KMS-11 (cell line): Measurements from ENCODE around the gene MTUS2.

ENCODE experiments used
- H2AFZ ChIP-seq: fragments of 200-600 bp; sonication (generic); 2 replicates; pipeline ENCODE4 v1.6.1; 2016; ENCODE audit warnings: antibody characterized with exemption, mixed run types, low read depth
- H3K27ac ChIP-seq: fragments of 200-600 bp; sonication (generic); 2 replicates; pipeline ENCODE4 v1.6.1; 2016; ENCODE audit warnings: mild to moderate bottlenecking, mixed run types
- H3K27me3 ChIP-seq: fragments of 200-600 bp; sonication (generic); 2 replicates; pipeline ENCODE4 v1.6.1; 2017; ENCODE audit warnings: mild to moderate bottlenecking, low read depth, mixed run types, moderate library complexity; ENCODE audit not compliant: insufficient read depth
- H3K36me3 ChIP-seq: fragments of 200-600 bp; sonication (generic); 2 replicates; pipeline ENCODE4 v1.6.1; 2017; ENCODE audit warnings: mild to moderate bottlenecking, mixed run types; ENCODE audit not compliant: insufficient read depth
- H3K4me1 ChIP-seq: fragments of 200-600 bp; sonication (generic); 2 replicates; pipeline ENCODE4 v1.6.1; 2016; ENCODE audit warnings: mild to moderate bottlenecking, low read depth, mixed run types; ENCODE audit not compliant: poor library complexity, severe bottlenecking
- H3K4me2 ChIP-seq: fragments of 200-600 bp; sonication (generic); 2 replicates; pipeline ENCODE4 v1.7.0; 2016; ENCODE audit warnings: mild to moderate bottlenecking, mixed run types
- H3K4me3 ChIP-seq: fragments of 200-600 bp; sonication (generic); IDR thresholded peaks from 2 replicates; pipeline ENCODE4 v1.6.1; 2017; ENCODE audit warnings: low read depth, low read length, mixed read lengths; ENCODE audit not compliant: insufficient read depth
- H3K79me2 ChIP-seq: fragments of 200-600 bp; sonication (generic); 2 replicates; pipeline ENCODE4 v1.6.1; 2016; ENCODE audit warnings: low read depth, mixed run types; ENCODE audit not compliant: insufficient read depth
- H3K9ac ChIP-seq: fragments of 200-600 bp; sonication (generic); 2 replicates; pipeline ENCODE4 v1.6.1; 2016; ENCODE audit warnings: mild to moderate bottlenecking, mixed run types
- H4K20me1 ChIP-seq: fragments of 200-600 bp; sonication (generic); 2 replicates; pipeline ENCODE4 v1.6.1; 2016; ENCODE audit warnings: mild to moderate bottlenecking, mixed run types; ENCODE audit not compliant: insufficient read depth
- CTCF ChIP-seq: fragments of 200-600 bp; sonication (generic); conservative IDR thresholded peaks from 2 replicates; pipeline ENCODE4 v1.6.1; 2017; ENCODE audit warnings: low read depth, mild to moderate bottlenecking, antibody characterized with exemption, low read length, moderate library complexity, mixed read lengths

MTUS2 gene

GRCh38 chr13:29527916-29528315 lies 707.8 kb downstream of the MTUS2 start:
- H2AFZ ChIP-seq = no peak overlapping the region
- H3K27ac ChIP-seq = no peak overlapping the region
- no peaks in the 10 kb centered on the region for H3K27me3 ChIP-seq
- H4K20me1 ChIP-seq = no peaks in the 10 kb centered on the region
- H3K79me2 ChIP-seq = no peaks in the 10 kb centered on the region
- no peaks in the 10 kb centered on the region for H3K4me1 ChIP-seq
- H3K36me3 ChIP-seq = no peaks in the 10 kb centered on the region
- no peak overlapping the region for H3K4me3 ChIP-seq
- no peak overlapping the region for H3K9ac ChIP-seq
- H3K4me2 ChIP-seq = no peak overlapping the region
- TF ChIP-seq CTCF = no peak

- no peak overlapping the region for H3K9ac ChIP-seq
- no peaks in the 10 kb centered on the region for H3K4me1 ChIP-seq
- H3K4me3 ChIP-seq = no peak overlapping the region
- TF ChIP-seq CTCF = no peak
- no peak overlapping the region for H2AFZ ChIP-seq
- no peaks in the 10 kb centered on the region for H3K79me2 ChIP-seq
- no peaks in the 10 kb centered on the region for H3K36me3 ChIP-seq
- H3K27ac ChIP-seq = no peak overlapping the region
- H3K4me2 ChIP-seq = no peak overlapping the region
- no peaks in the 10 kb centered on the region for H3K27me3 ChIP-seq
- no peaks in the 10 kb centered on the region for H4K20me1 ChIP-seq
These were observed 709.6 kb downstream of the MTUS2 start for GRCh38 chr13:29529754-29530153.

DNA sequence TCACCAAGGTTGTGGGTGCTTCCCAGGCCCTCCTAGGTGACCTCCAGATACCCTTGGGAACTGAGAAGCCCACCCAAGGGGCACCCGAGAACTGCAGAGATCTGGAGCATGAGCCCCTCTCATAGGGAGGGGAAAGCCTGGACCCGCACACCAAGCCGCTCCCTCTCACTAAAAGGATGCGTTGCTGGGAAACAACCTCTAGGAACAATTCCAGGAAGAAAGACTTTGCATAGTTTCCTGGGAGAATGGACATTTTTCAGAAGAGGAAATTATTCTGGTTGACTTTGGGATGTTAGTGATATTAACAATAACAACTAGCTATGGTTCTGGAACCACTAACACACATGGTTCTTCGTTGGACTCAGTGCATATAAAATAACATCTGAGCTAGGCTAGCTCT lies 710.8 kb downstream of the MTUS2 start:
- Histone ChIP-seq H3K36me3 (no peaks in the 10 kb centered on the region), H4K20me1 (no peaks in the 10 kb centered on the region), H3K4me1 (no peaks in the 10 kb centered on the region)

GRCh38 chr13:29532116-29532515 lies 712.0 kb downstream of the MTUS2 start:
- Histone ChIP-seq H3K79me2 (no peaks in the 10 kb centered on the region), H3K4me1 (no peaks in the 10 kb centered on the region), H3K27me3 (no peaks in the 10 kb centered on the region), H3K36me3 (no peaks in the 10 kb centered on the region), H3K4me2 (no peak overlapping the region), H4K20me1 (no peaks in the 10 kb centered on the region), H3K4me3 (no peak overlapping the region), H3K9ac (no peak overlapping the region), H2AFZ (no peak overlapping the region), H3K27ac (no peak overlapping the region)
- no peak for TF ChIP-seq CTCF

More for the DNA sequence above, 710.8 kb downstream of the MTUS2 start:
- no peak overlapping the region for H2AFZ ChIP-seq
- H3K9ac ChIP-seq = no peak overlapping the region
- H3K79me2 ChIP-seq = no peaks in the 10 kb centered on the region
- no peak overlapping the region for H3K27ac ChIP-seq
- H3K4me3 ChIP-seq = no peak overlapping the region
- no peak for TF ChIP-seq CTCF
- H3K27me3 ChIP-seq = no peaks in the 10 kb centered on the region
- no peak overlapping the region for H3K4me2 ChIP-seq

GRCh38 chr13:29532821-29533220 lies 712.7 kb downstream of the MTUS2 start:
- no peaks in the 10 kb centered on the region for H3K79me2 ChIP-seq

More at GRCh38 chr13:29532821-29533220, 712.7 kb downstream of the MTUS2 start:
- Histone ChIP-seq H3K9ac (no peak overlapping the region), H2AFZ (no peak overlapping the region), H3K4me3 (no peak overlapping the region), H3K4me2 (no peak overlapping the region), H3K36me3 (no peaks in the 10 kb centered on the region), H3K27ac (no peak overlapping the region), H3K27me3 (no peaks in the 10 kb centered on the region), H3K4me1 (no peaks in the 10 kb centered on the region), H4K20me1 (no peaks in the 10 kb centered on the region)
- TF ChIP-seq CTCF = no peak
